Suprapubic skin (tissue), 4 donors: ENCODE measurements around the gene SNAPC1.

Experiments used
- EP300 ChIP-seq: sonication (generic); formaldehyde crosslinking; IDR thresholded peaks from one replicate; pipeline ENCODE4 v1.6.1; 2017; ENCODE audit warnings: antibody characterized with exemption
- POLR2A ChIP-seq, 2 donors: fragments of 450-650 bp; IDR thresholded peaks; one replicate each; pipeline ENCODE4 v1.6.1; 2017; ENCODE audit warnings: antibody characterized with exemption in 2 of 2, mild to moderate bottlenecking in 2 of 2, moderate library complexity in 2 of 2
- POLR2AphosphoS5 ChIP-seq, 3 donors: sonication (generic); formaldehyde crosslinking; IDR thresholded peaks; one replicate each; pipeline ENCODE4 v1.6.1; 2017; ENCODE audit warnings: antibody characterized with exemption in 3 of 3
- TF ChIP-seq, protein P1 (sequence below), 2 donors: fragments of 200-600 bp in 1 of 2; fragments of 450-650 bp in 1 of 2; sonication (generic) in 1 of 2; IDR thresholded peaks; one replicate each; pipeline ENCODE4 v1.5.1; 2016 to 2019; ENCODE audit warnings: antibody characterized with exemption in 2 of 2, mild to moderate bottlenecking in 1 of 2, moderate library complexity in 1 of 2

DNA sequence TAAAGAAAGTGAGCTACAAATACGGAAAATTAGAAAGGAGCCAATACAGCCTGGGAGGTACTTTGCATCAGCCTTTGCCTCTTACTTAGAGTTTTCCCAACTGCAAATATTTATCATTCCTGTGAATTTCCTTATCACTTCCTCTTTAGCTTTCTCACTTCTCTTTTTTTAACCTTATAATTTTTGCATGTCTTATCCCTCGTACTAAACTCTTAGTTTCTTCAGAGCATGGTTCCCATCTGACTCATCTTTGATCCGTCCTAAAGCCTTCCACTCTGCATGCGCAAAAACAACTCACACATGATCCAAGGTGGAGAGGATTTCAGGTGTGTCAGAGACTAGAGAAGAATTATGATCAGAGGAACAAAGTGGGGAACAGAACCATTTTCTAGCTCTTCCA lies 9.6 kb upstream of the SNAPC1 start:
- no peak for TF ChIP-seq POLR2AphosphoS5 (IDR thresholded peaks at IDR 0.05)
- TF ChIP-seq, protein P1, sequence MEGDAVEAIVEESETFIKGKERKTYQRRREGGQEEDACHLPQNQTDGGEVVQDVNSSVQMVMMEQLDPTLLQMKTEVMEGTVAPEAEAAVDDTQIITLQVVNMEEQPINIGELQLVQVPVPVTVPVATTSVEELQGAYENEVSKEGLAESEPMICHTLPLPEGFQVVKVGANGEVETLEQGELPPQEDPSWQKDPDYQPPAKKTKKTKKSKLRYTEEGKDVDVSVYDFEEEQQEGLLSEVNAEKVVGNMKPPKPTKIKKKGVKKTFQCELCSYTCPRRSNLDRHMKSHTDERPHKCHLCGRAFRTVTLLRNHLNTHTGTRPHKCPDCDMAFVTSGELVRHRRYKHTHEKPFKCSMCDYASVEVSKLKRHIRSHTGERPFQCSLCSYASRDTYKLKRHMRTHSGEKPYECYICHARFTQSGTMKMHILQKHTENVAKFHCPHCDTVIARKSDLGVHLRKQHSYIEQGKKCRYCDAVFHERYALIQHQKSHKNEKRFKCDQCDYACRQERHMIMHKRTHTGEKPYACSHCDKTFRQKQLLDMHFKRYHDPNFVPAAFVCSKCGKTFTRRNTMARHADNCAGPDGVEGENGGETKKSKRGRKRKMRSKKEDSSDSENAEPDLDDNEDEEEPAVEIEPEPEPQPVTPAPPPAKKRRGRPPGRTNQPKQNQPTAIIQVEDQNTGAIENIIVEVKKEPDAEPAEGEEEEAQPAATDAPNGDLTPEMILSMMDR (IDR thresholded peaks at IDR 0.05) = no peak
- no peak for TF ChIP-seq EP300
- no peak for TF ChIP-seq POLR2A (IDR thresholded peaks at IDR 0.05)
